ENCODE measurements around the gene RNU11. TPM values are rescaled to one million over a fixed set of nuclear protein-coding genes. Genes with fewer than 3 reads are reported as not detected.

Gene RNU11
- total RNA-seq (ENCODE audit: low replicate concordance) = not detected in 2 replicates

GRCh38 chr1:28648474-28649198 lies at the start of gene RNU11:
TSS of gene RNU11 (plus strand) at chr1:28648600.

GRCh38 chr1:28642847-28643635 lies 5.4 kb upstream of the RNU11 start, which contains the start of gene TAF12:
TSS of gene TAF12 (minus strand) at chr1:28643067. CDS start at chr1:28622081, 20,986 bp downstream.

GRCh38 chr1:28668191-28668955 lies 20.0 kb downstream of the RNU11 start, which contains the start of gene GMEB1:
TSS of gene GMEB1 (plus strand) at chr1:28668784. CDS start at chr1:28683613, 14,829 bp downstream.

Other genes starting within 250 kb of the RNU11 start
- 35.1 and 52.5 TPM in 2 replicates for gene RCC1, start 142.6 kb upstream of the RNU11 start, total RNA-seq (ENCODE audit: low replicate concordance)
- 17.7 and 21.5 TPM in 2 replicates for gene TRNAU1AP, start 95.5 kb upstream of the RNU11 start, total RNA-seq (ENCODE audit: low replicate concordance)
- 1.5 and 3.2 TPM in 2 replicates for gene RAB42, start 56.3 kb upstream of the RNU11 start, total RNA-seq (ENCODE audit: low replicate concordance)
- gene TAF12, start 5.5 kb upstream of the RNU11 start, total RNA-seq (ENCODE audit: low replicate concordance) = 54.5 and 65.8 TPM in 2 replicates
- 5.6 and 7.5 TPM in 2 replicates for gene GMEB1, start 20.2 kb downstream of the RNU11 start, total RNA-seq (ENCODE audit: low replicate concordance)
- gene YTHDF2, start 88.3 kb downstream of the RNU11 start, total RNA-seq (ENCODE audit: low replicate concordance) = 37.4 and 46.9 TPM in 2 replicates
- gene OPRD1, start 163.6 kb downstream of the RNU11 start, total RNA-seq (ENCODE audit: low replicate concordance) = under 0.01 TPM in 1 of 2 replicates, not detected in the other